Endothelial cell of umbilical vein (primary cell): ENCODE measurements around the gene AIG1. TPM values are rescaled to one million over a fixed set of nuclear protein-coding genes. Genes with fewer than 3 reads are reported as not detected.

Experiments
- BruUV-seq: library from RNA; stranded (reverse); fragments of 400-500 nt; replicated peaks from 2 replicates; lab custom pipeline; 2021; lab: Mats Ljungman, UMichigan
- CTCF ChIA-PET: fragments of 300-600, 350-600 bp; sonication (Branson Sonifier 250); formaldehyde crosslinking; loops from one replicate; lab custom pipeline; 2021; ENCODE audit warnings: antibody characterized with exemption, inconsistent platforms; lab: Charles Lee
- POLR2A ChIA-PET: fragments of 300-600, 350-600 bp; sonication (Branson Sonifier 250); formaldehyde crosslinking; loops from one replicate; lab custom pipeline; 2021; ENCODE audit warnings: antibody characterized with exemption, inconsistent platforms; lab: Charles Lee
- DNase-seq: peaks from one replicate; pipeline ENCODE4 v3.0.0-alpha.2; 2011; ENCODE audit warnings: low read depth, low spot score
- FAIRE-seq: peaks from 2 replicates; lab custom pipeline; 2011; peaks lifted over from hg19 to GRCh38; lab: Jason Lieb, UNC
- H2AFZ ChIP-seq: 2 replicates; pipeline ENCODE4 v1.6.0; 2012; ENCODE audit warnings: low read depth, low read length, control low read depth, inconsistent platforms
- H3K27ac ChIP-seq: 2 replicates; pipeline ENCODE4 v1.5.1; 2011; ENCODE audit warnings: low read depth, mild to moderate bottlenecking, control low read depth, low read length, moderate library complexity; ENCODE audit not compliant: insufficient read depth
- H3K27me3 ChIP-seq, 2 experiments: 2 replicates each; pipeline versions ENCODE4 v1.6.0 to v1.6.1; 2011; ENCODE audit warnings: low read length in 2 of 2, mixed read lengths in 1 of 2; ENCODE audit not compliant: control insufficient read depth in 2 of 2, insufficient read depth in 2 of 2
- H3K36me3 ChIP-seq, 2 experiments: 2 replicates in 1 of 2; 3 replicates in 1 of 2; pipeline ENCODE4 v1.5.1; 2011; ENCODE audit warnings: low read length in 2 of 2, mild to moderate bottlenecking in 1 of 2, moderate library complexity in 1 of 2; ENCODE audit not compliant: control insufficient read depth in 2 of 2, insufficient read depth in 2 of 2; ENCODE audit errors: extremely low read depth in 1 of 2
- H3K4me1 ChIP-seq: 3 replicates; pipeline ENCODE4 v1.5.1; 2011; ENCODE audit warnings: mild to moderate bottlenecking, low read length; ENCODE audit not compliant: control insufficient read depth, insufficient read depth; ENCODE audit errors: extremely low read depth
- H3K4me2 ChIP-seq: 2 replicates; pipeline ENCODE4 v1.6.1; 2011; ENCODE audit warnings: low read length, control low read depth, mixed read lengths; ENCODE audit not compliant: insufficient read depth
- H3K4me3 ChIP-seq, 3 experiments: fragments of 200-600 bp in 1 of 3; sonication (generic), shearing (Covaris generic) in 1 of 3; replicated peaks in 1 of 3; 2 replicates each; pipeline ENCODE4 v1.5.1; 2011 to 2016; ENCODE audit warnings: control low read depth in 3 of 3, low read length in 3 of 3, mild to moderate bottlenecking in 2 of 3, inconsistent platforms in 1 of 3, low read depth in 1 of 3, moderate library complexity in 1 of 3; ENCODE audit not compliant: insufficient read depth in 1 of 3
- H3K79me2 ChIP-seq: 2 replicates; pipeline ENCODE4 v1.6.0; 2012; ENCODE audit warnings: low read length, inconsistent platforms; ENCODE audit not compliant: control insufficient read depth, insufficient read depth
- H3K9ac ChIP-seq: replicated peaks from 2 replicates; pipeline ENCODE3; 2011; ENCODE audit warnings: low read length, control low read depth; ENCODE audit not compliant: insufficient read depth; ENCODE audit errors: extremely low read depth
- H3K9me1 ChIP-seq: replicated peaks from 3 replicates; pipeline ENCODE4 v1.6.0; 2011; ENCODE audit warnings: mild to moderate bottlenecking, low read length; ENCODE audit not compliant: control insufficient read depth, insufficient read depth; ENCODE audit errors: extremely low read depth
- H3K9me3 ChIP-seq: replicated peaks from 2 replicates; pipeline ENCODE4 v1.5.1; 2012; ENCODE audit warnings: low read length, inconsistent platforms; ENCODE audit not compliant: control insufficient read depth, insufficient read depth
- H4K20me1 ChIP-seq: replicated peaks from 2 replicates; pipeline ENCODE3; 2011; ENCODE audit warnings: mild to moderate bottlenecking, low read length; ENCODE audit not compliant: control insufficient read depth, insufficient read depth; ENCODE audit errors: extremely low read depth
- CTCF ChIP-seq, 2 donors: IDR thresholded peaks; 1 replicate in 1 of 2; 2 replicates in 1 of 2; pipeline ENCODE4 v1.5.1; 2011; ENCODE audit warnings: low read length in 2 of 2, mild to moderate bottlenecking in 2 of 2, moderate library complexity in 2 of 2, control low read depth in 1 of 2, inconsistent platforms in 1 of 2, low read depth in 1 of 2; ENCODE audit not compliant: insufficient read depth in 1 of 2; ENCODE audit errors: extremely low read depth in 1 of 2
- EZH2 ChIP-seq: IDR thresholded peaks from 2 replicates; pipeline ENCODE4 v1.6.1; 2012; ENCODE audit warnings: borderline replicate concordance, low read depth, mild to moderate bottlenecking, moderate library complexity, low read length, inconsistent platforms; ENCODE audit not compliant: severe bottlenecking
- FOS ChIP-seq: IDR thresholded peaks from 2 replicates; pipeline ENCODE4 v1.6.1; 2011; ENCODE audit warnings: mild to moderate bottlenecking, low read length, moderate library complexity, borderline replicate concordance; ENCODE audit not compliant: insufficient read depth
- GATA2 ChIP-seq: IDR thresholded peaks from 2 replicates; pipeline ENCODE4 v1.7.0; 2011; ENCODE audit warnings: low read depth, mild to moderate bottlenecking, moderate library complexity, mixed read lengths, low read length; ENCODE audit not compliant: insufficient read length, insufficient read depth
- JUN ChIP-seq: IDR thresholded peaks from 2 replicates; pipeline ENCODE4 v1.6.1; 2011; ENCODE audit warnings: borderline replicate concordance, low read depth; ENCODE audit not compliant: insufficient read length, insufficient read depth
- MAX ChIP-seq: IDR thresholded peaks from 2 replicates; pipeline ENCODE4 v1.6.1; 2011; ENCODE audit not compliant: insufficient read depth, insufficient read length
- MYC ChIP-seq: IDR thresholded peaks from one replicate; pipeline ENCODE4 v1.6.1; 2011; ENCODE audit warnings: mild to moderate bottlenecking, low read depth, low read length
- POLR2A ChIP-seq: IDR thresholded peaks from 2 replicates; pipeline ENCODE4 v1.6.1; 2012; ENCODE audit warnings: low read depth, mild to moderate bottlenecking, control low read depth, low read length
- POLR2AphosphoS5 ChIP-seq: IDR thresholded peaks from 2 replicates; pipeline ENCODE4 v1.6.1; 2012; ENCODE audit warnings: low read depth, mild to moderate bottlenecking, control low read depth, low read length, moderate library complexity; ENCODE audit not compliant: insufficient read depth
- dilution Hi-C: fragments of 300-500 bp; cut with MboI; formaldehyde crosslinking; loops from one replicate; pipeline ENCODE4 v1.15.0; 2019; ENCODE audit warnings: low sequenced_read_pairs; ENCODE audit not compliant: extremely low pct_ligation_motif_present
- intact Hi-C: fragments of 100-400 bp; cut with micrococcal nuclease; formaldehyde crosslinking; loops from one replicate; pipeline ENCODE4 v1.10.0; 2022
- polyA plus RNA-seq, 4 experiments: library from polyadenylated mRNA; depleted of rRNA in 3 of 4; stranded (reverse) in 3 of 4; unstranded in 1 of 4; fragments of >200 nt; gene quantifications; 2 replicates each; pipeline versions ENCODE4 v1.2.1 to v1.2.3, GENCODE V29; 2011 to 2012; ENCODE audit warnings: missing spikeins in 1 of 4
- total RNA-seq: library from RNA; stranded (reverse); gene quantifications from 2 replicates; pipeline ENCODE4 v1.2.3, GENCODE V29; 2021

Gene AIG1
- total and polyA plus RNA-seq, 2 donors (not counting 3 experiments of a cell fraction or from before 2014, with no cell fraction given), result 17.7 to 22.7 TPM

GRCh38 chr6:143328876-143329275 lies 268.2 kb downstream of the AIG1 start:
- DNase-seq, result peak; percentile 19

More at GRCh38 chr6:143328876-143329275, 268.2 kb downstream of the AIG1 start:
- BruUV-seq, result no TSS peak
- H3K4me2 ChIP-seq, result no peak overlapping the region
- FAIRE-seq, result peak; percentile 28
- H3K4me1 ChIP-seq, result peaks cover 14% of the 10 kb centered on the region
- H3K27ac ChIP-seq, result no peak overlapping the region
- H2AFZ ChIP-seq, result no peak overlapping the region
- TF ChIP-seq POLR2AphosphoS5 (no peak), EZH2 (no peak), MYC (no peak), JUN (peak; percentile 41), GATA2 (peak; percentile 94), FOS (peak; percentile 77), MAX (no peak), CTCF (IDR thresholded peaks at IDR 0.05; ENCODE audit: extremely low read depth in 1 of 2, insufficient read depth in 1 of 2, low read depth in 1 of 2, low read length in 2 of 2) (no peak), POLR2A (no peak)
- no peaks in the 10 kb centered on the region for H3K27me3 ChIP-seq
- no peaks in the 10 kb centered on the region for H4K20me1 ChIP-seq
- no peak overlapping the region for H3K9ac ChIP-seq
- ChIA-PET CTCF (interaction anchor here (0.9 to 1.5 kb wide), 2 partner anchors 9 to 97 kb away, joined by 3 to 4 read pairs; no protein-coding TSS in a partner anchor), POLR2A (no interaction called here)
- H3K4me3 ChIP-seq, result no peak overlapping the region
- H3K9me3 ChIP-seq, result no peaks in the 10 kb centered on the region
- H3K9me1 ChIP-seq, result no peaks in the 10 kb centered on the region
- H3K79me2 ChIP-seq, result no peaks in the 10 kb centered on the region
- dilution Hi-C loops (no loop called here), intact Hi-C loops (loop anchor here (5.0 kb wide), 1 partner anchor 107 kb away; no protein-coding TSS in a partner anchor)
- H3K36me3 ChIP-seq, result no peaks in the 10 kb centered on the region
